ENCODE results near the gene IER5. TPM values are rescaled to one million over a fixed set of nuclear protein-coding genes. Genes with fewer than 3 reads are reported as not detected.

IER5 gene
- total RNA-seq, 4 donors from 2014 or later = 21.6 to 40.6 (median 26.5) TPM

DNA sequence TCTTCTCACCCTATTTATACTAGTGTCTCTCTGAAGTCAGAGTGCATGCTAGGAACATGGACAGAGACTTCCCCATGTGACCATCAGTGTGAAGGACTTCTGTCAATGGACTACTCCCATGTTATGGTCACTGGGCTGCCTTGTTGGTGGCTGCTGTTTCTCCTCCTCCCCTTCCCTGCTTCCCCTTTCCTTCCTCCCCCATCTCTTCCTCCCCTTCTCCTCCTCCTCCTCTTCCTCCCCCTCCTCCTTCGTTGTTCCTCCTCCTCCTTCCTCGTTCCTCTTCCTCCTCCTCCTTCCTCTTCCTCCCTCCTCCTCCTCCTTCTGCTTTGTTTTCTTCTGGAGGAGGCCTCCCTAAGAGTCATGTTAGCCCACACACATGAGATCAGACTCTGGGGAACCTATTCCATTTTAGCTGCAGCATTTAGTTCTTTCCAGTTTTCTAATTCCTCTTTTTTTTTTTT, 35.8 kb downstream of the IER5 start:
- 40% methylated on average over 1 of the region's 2 CpGs; no CpG with 5 or more reads in 1 of the 2 donors for WGBS, 2 donors
- H3K27ac ChIP-seq = peak overlapping the region in 1 of 4 donors; percentile 28
- H3K4me1 ChIP-seq = peaks cover 16 to 70% (median 36%) of the 10 kb centered on the region in 3 donors
- H3K4me3 ChIP-seq = no peak overlapping the region
- DNase-seq = no peak
- no peaks in the 10 kb centered on the region for H3K36me3 ChIP-seq
- no peaks in the 10 kb centered on the region for H3K27me3 ChIP-seq
- intact Hi-C loops (cut with DNase I) = no loop called here
- no peak for TF ChIP-seq POLR2A (IDR thresholded peaks at IDR 0.05)
- TF ChIP-seq, protein P1, sequence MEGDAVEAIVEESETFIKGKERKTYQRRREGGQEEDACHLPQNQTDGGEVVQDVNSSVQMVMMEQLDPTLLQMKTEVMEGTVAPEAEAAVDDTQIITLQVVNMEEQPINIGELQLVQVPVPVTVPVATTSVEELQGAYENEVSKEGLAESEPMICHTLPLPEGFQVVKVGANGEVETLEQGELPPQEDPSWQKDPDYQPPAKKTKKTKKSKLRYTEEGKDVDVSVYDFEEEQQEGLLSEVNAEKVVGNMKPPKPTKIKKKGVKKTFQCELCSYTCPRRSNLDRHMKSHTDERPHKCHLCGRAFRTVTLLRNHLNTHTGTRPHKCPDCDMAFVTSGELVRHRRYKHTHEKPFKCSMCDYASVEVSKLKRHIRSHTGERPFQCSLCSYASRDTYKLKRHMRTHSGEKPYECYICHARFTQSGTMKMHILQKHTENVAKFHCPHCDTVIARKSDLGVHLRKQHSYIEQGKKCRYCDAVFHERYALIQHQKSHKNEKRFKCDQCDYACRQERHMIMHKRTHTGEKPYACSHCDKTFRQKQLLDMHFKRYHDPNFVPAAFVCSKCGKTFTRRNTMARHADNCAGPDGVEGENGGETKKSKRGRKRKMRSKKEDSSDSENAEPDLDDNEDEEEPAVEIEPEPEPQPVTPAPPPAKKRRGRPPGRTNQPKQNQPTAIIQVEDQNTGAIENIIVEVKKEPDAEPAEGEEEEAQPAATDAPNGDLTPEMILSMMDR (IDR thresholded peaks at IDR 0.05) = no peak
- H3K9me3 ChIP-seq = no peaks in the 10 kb centered on the region

DNA sequence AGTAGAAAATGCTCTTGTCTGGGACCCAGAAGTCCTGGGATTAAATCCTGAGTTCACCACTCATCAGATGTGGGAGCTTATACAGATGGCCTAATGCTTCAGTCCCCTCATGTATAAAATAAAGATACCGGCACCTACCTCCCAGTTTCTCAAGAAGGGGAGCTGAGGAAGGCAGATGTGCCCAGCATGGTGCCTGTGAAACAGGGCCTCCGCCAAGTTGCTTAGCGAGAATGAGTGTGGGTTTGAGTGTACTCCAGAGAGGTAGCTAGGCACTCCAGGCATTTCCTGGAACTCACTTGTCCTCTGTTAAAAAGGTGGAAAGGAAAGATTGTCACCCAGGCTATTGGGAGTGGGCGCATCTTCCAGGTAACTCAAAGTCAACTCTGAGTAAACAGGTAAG, 37.8 kb downstream of the IER5 start:
- intact Hi-C loops (cut with DNase I) = no loop called here
- H3K4me3 ChIP-seq = no peak overlapping the region
- no peak for DNase-seq
- H3K36me3 ChIP-seq = no peaks in the 10 kb centered on the region
- no peaks in the 10 kb centered on the region for H3K27me3 ChIP-seq
- 63 to 84% methylated on average over 4 of the region's 4 CpGs for WGBS, 2 donors
- no peak overlapping the region for H3K27ac ChIP-seq
- no peaks in the 10 kb centered on the region for H3K9me3 ChIP-seq
- peaks cover 17 to 69% (median 35%) of the 10 kb centered on the region in 3 donors for H3K4me1 ChIP-seq
- TF ChIP-seq POLR2A (IDR thresholded peaks at IDR 0.05) = no peak
- TF ChIP-seq, protein P1 (IDR thresholded peaks at IDR 0.05) = no peak

DNA sequence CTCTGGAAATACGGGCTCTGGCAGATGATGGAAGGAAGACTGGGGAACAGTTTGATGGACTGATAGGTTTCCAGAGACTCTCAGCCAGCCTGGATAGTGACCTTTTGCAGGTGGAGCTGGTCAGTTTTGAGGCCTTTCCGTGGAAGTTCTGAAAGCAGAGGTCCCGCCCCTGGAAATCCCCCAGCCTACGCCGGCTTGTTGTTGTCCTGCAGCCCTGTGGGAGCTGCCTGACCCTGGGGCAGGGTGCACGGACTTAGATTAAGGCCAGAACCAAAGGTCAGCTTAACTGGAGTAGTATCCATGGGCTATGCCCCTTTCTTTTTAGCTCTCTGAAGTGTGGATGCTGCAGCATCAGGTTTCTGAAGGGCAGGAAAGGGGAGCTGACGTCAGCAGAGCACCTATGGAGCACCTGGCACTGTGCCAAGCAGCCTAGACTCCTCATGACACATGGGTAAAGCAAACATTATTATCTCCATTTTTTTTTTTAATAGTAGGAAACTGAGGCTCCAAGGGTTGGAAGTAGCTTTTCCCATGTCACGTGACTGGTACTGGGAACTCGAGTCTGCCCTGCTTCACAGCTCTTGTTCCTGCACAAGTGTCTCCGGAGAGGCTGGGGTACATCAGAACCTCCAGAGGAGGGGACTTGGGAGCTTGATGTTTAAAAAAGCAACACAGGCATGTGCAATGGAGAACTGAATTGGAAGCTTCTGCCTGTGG, 38.5 kb downstream of the IER5 start:
- Histone ChIP-seq H3K9me3 (no peaks in the 10 kb centered on the region), H3K27me3 (no peaks in the 10 kb centered on the region), H3K36me3 (no peaks in the 10 kb centered on the region), H3K4me1 (peaks cover 17 to 65% (median 31%) of the 10 kb centered on the region in 3 donors), H3K4me3 (no peak overlapping the region), H3K27ac (peak overlapping the region in 1 of 4 donors; percentile 13)
- 54 to 73% methylated on average over 4 to 7 of the region's 10 CpGs for WGBS, 2 donors
- no peak for DNase-seq
- TF ChIP-seq, protein P1 (IDR thresholded peaks at IDR 0.05) = no peak
- TF ChIP-seq POLR2A (IDR thresholded peaks at IDR 0.05) = no peak
- intact Hi-C loops (cut with DNase I) = no loop called here

DNA sequence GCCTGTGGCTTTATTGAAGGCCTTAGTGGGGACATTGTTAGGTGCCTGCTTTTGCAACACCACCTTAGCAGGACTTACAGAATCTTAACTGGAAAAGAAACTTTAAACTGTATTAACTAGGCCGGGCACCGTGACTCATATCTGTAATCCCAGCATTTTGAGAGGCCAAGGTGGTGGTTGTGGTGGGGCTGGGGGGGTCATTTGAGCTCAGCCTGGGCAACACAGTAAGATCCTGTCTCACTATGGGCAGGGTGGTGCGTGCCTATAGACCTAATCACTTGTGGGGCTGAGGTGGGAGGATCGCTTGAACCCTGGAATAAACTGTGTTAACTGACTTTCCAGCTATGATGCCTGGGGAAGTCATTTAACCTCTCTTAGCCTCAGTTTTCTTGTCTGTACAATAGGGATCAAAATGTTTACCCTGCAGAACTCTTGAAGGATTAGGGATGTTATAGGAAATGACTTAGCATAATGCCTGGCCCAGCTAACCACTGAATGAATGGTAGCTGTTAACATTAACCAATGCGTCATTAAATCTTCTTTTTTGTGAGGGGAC, 39.5 kb downstream of the IER5 start:
- Histone ChIP-seq H3K4me1 (peaks cover 17 to 56% (median 31%) of the 10 kb centered on the region in 3 donors), H3K36me3 (no peaks in the 10 kb centered on the region), H3K27me3 (no peaks in the 10 kb centered on the region), H3K9me3 (no peaks in the 10 kb centered on the region), H3K27ac (peak overlapping the region; percentile 51 to 74 (median 59)), H3K4me3 (no peak overlapping the region)
- intact Hi-C loops (cut with DNase I) = no loop called here
- 65 to 66% methylated on average over 4 to 5 of the region's 5 CpGs for WGBS, 2 donors
- no peak for DNase-seq
- TF ChIP-seq, protein P1 (IDR thresholded peaks at IDR 0.05) = no peak
- no peak for TF ChIP-seq POLR2A (IDR thresholded peaks at IDR 0.05)
